Endothelial cell of umbilical vein (primary cell): Measurements from ENCODE around the gene TMEM145. TPM values are rescaled to one million over a fixed set of nuclear protein-coding genes. Genes with fewer than 3 reads are reported as not detected.

Experiments used
- BruUV-seq: library from RNA; stranded (reverse); fragments of 400-500 nt; replicated peaks from 2 replicates; lab custom pipeline; 2021; lab: Mats Ljungman, UMichigan
- CTCF ChIA-PET: fragments of 300-600, 350-600 bp; sonication (Branson Sonifier 250); formaldehyde crosslinking; loops from one replicate; lab custom pipeline; 2021; ENCODE audit warnings: antibody characterized with exemption, inconsistent platforms; lab: Charles Lee
- POLR2A ChIA-PET: fragments of 300-600, 350-600 bp; sonication (Branson Sonifier 250); formaldehyde crosslinking; loops from one replicate; lab custom pipeline; 2021; ENCODE audit warnings: antibody characterized with exemption, inconsistent platforms; lab: Charles Lee
- DNase-seq: peaks from one replicate; pipeline ENCODE4 v3.0.0-alpha.2; 2011; ENCODE audit warnings: low read depth, low spot score
- FAIRE-seq: peaks from 2 replicates; lab custom pipeline; 2011; peaks lifted over from hg19 to GRCh38; lab: Jason Lieb, UNC
- H2AFZ ChIP-seq: 2 replicates; pipeline ENCODE4 v1.6.0; 2012; ENCODE audit warnings: low read depth, low read length, control low read depth, inconsistent platforms
- H3K27ac ChIP-seq: 2 replicates; pipeline ENCODE4 v1.5.1; 2011; ENCODE audit warnings: low read depth, mild to moderate bottlenecking, control low read depth, low read length, moderate library complexity; ENCODE audit not compliant: insufficient read depth
- H3K27me3 ChIP-seq, 2 experiments: 2 replicates each; pipeline versions ENCODE4 v1.6.0 to v1.6.1; 2011; ENCODE audit warnings: low read length in 2 of 2, mixed read lengths in 1 of 2; ENCODE audit not compliant: control insufficient read depth in 2 of 2, insufficient read depth in 2 of 2
- H3K36me3 ChIP-seq, 2 experiments: 2 replicates in 1 of 2; 3 replicates in 1 of 2; pipeline ENCODE4 v1.5.1; 2011; ENCODE audit warnings: low read length in 2 of 2, mild to moderate bottlenecking in 1 of 2, moderate library complexity in 1 of 2; ENCODE audit not compliant: control insufficient read depth in 2 of 2, insufficient read depth in 2 of 2; ENCODE audit errors: extremely low read depth in 1 of 2
- H3K4me1 ChIP-seq: 3 replicates; pipeline ENCODE4 v1.5.1; 2011; ENCODE audit warnings: mild to moderate bottlenecking, low read length; ENCODE audit not compliant: control insufficient read depth, insufficient read depth; ENCODE audit errors: extremely low read depth
- H3K4me2 ChIP-seq: 2 replicates; pipeline ENCODE4 v1.6.1; 2011; ENCODE audit warnings: low read length, control low read depth, mixed read lengths; ENCODE audit not compliant: insufficient read depth
- H3K4me3 ChIP-seq, 3 experiments: fragments of 200-600 bp in 1 of 3; sonication (generic), shearing (Covaris generic) in 1 of 3; replicated peaks in 1 of 3; 2 replicates each; pipeline ENCODE4 v1.5.1; 2011 to 2016; ENCODE audit warnings: control low read depth in 3 of 3, low read length in 3 of 3, mild to moderate bottlenecking in 2 of 3, inconsistent platforms in 1 of 3, low read depth in 1 of 3, moderate library complexity in 1 of 3; ENCODE audit not compliant: insufficient read depth in 1 of 3
- H3K79me2 ChIP-seq: 2 replicates; pipeline ENCODE4 v1.6.0; 2012; ENCODE audit warnings: low read length, inconsistent platforms; ENCODE audit not compliant: control insufficient read depth, insufficient read depth
- H3K9ac ChIP-seq: replicated peaks from 2 replicates; pipeline ENCODE3; 2011; ENCODE audit warnings: low read length, control low read depth; ENCODE audit not compliant: insufficient read depth; ENCODE audit errors: extremely low read depth
- H3K9me1 ChIP-seq: replicated peaks from 3 replicates; pipeline ENCODE4 v1.6.0; 2011; ENCODE audit warnings: mild to moderate bottlenecking, low read length; ENCODE audit not compliant: control insufficient read depth, insufficient read depth; ENCODE audit errors: extremely low read depth
- H3K9me3 ChIP-seq: replicated peaks from 2 replicates; pipeline ENCODE4 v1.5.1; 2012; ENCODE audit warnings: low read length, inconsistent platforms; ENCODE audit not compliant: control insufficient read depth, insufficient read depth
- H4K20me1 ChIP-seq: replicated peaks from 2 replicates; pipeline ENCODE3; 2011; ENCODE audit warnings: mild to moderate bottlenecking, low read length; ENCODE audit not compliant: control insufficient read depth, insufficient read depth; ENCODE audit errors: extremely low read depth
- EZH2 ChIP-seq: IDR thresholded peaks from 2 replicates; pipeline ENCODE4 v1.6.1; 2012; ENCODE audit warnings: borderline replicate concordance, low read depth, mild to moderate bottlenecking, moderate library complexity, low read length, inconsistent platforms; ENCODE audit not compliant: severe bottlenecking
- FOS ChIP-seq: IDR thresholded peaks from 2 replicates; pipeline ENCODE4 v1.6.1; 2011; ENCODE audit warnings: mild to moderate bottlenecking, low read length, moderate library complexity, borderline replicate concordance; ENCODE audit not compliant: insufficient read depth
- GATA2 ChIP-seq: IDR thresholded peaks from 2 replicates; pipeline ENCODE4 v1.7.0; 2011; ENCODE audit warnings: low read depth, mild to moderate bottlenecking, moderate library complexity, mixed read lengths, low read length; ENCODE audit not compliant: insufficient read length, insufficient read depth
- JUN ChIP-seq: IDR thresholded peaks from 2 replicates; pipeline ENCODE4 v1.6.1; 2011; ENCODE audit warnings: borderline replicate concordance, low read depth; ENCODE audit not compliant: insufficient read length, insufficient read depth
- MYC ChIP-seq: IDR thresholded peaks from one replicate; pipeline ENCODE4 v1.6.1; 2011; ENCODE audit warnings: mild to moderate bottlenecking, low read depth, low read length
- POLR2A ChIP-seq: IDR thresholded peaks from 2 replicates; pipeline ENCODE4 v1.6.1; 2012; ENCODE audit warnings: low read depth, mild to moderate bottlenecking, control low read depth, low read length
- POLR2AphosphoS5 ChIP-seq: IDR thresholded peaks from 2 replicates; pipeline ENCODE4 v1.6.1; 2012; ENCODE audit warnings: low read depth, mild to moderate bottlenecking, control low read depth, low read length, moderate library complexity; ENCODE audit not compliant: insufficient read depth
- dilution Hi-C: fragments of 300-500 bp; cut with MboI; formaldehyde crosslinking; loops from one replicate; pipeline ENCODE4 v1.15.0; 2019; ENCODE audit warnings: low sequenced_read_pairs; ENCODE audit not compliant: extremely low pct_ligation_motif_present
- intact Hi-C: fragments of 100-400 bp; cut with micrococcal nuclease; formaldehyde crosslinking; loops from one replicate; pipeline ENCODE4 v1.10.0; 2022
- polyA plus RNA-seq, 4 experiments: library from polyadenylated mRNA; depleted of rRNA in 3 of 4; stranded (reverse) in 3 of 4; unstranded in 1 of 4; fragments of >200 nt; gene quantifications; 2 replicates each; pipeline versions ENCODE4 v1.2.1 to v1.2.3, GENCODE V29; 2011 to 2012; ENCODE audit warnings: missing spikeins in 1 of 4
- total RNA-seq: library from RNA; stranded (reverse); gene quantifications from 2 replicates; pipeline ENCODE4 v1.2.3, GENCODE V29; 2021
- TF ChIP-seq, protein P1 (sequence below), 2 donors: IDR thresholded peaks; 1 replicate in 1 of 2; 2 replicates in 1 of 2; pipeline ENCODE4 v1.5.1; 2011; ENCODE audit warnings: low read length in 2 of 2, mild to moderate bottlenecking in 2 of 2, moderate library complexity in 2 of 2, control low read depth in 1 of 2, inconsistent platforms in 1 of 2, low read depth in 1 of 2; ENCODE audit not compliant: insufficient read depth in 1 of 2; ENCODE audit errors: extremely low read depth in 1 of 2
- TF ChIP-seq, protein P2 (sequence below): IDR thresholded peaks from 2 replicates; pipeline ENCODE4 v1.6.1; 2011; ENCODE audit not compliant: insufficient read depth, insufficient read length

TMEM145 gene
- total and polyA plus RNA-seq, 2 donors (not counting 3 experiments of a cell fraction or from before 2014, with no cell fraction given) = not detected

DNA sequence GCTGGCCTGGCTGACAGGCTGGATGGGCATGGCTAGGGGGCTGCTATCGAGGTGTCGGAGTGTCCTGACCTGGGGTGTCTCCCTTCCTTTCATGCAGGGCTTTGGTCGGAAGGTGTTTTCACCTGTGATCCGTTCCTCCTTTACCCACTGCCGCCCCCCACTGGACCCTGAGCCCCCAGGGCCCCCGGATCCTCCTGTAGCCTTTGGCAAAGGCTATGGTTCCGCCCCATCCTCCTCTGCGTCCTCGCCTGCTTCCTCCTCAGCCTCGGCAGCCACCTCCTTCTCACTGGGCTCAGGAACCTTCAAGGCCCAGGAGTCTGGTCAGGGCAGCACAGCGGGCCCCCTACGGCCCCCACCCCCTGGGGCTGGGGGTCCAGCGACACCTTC lies 23.0 kb upstream of the TMEM145 start:
- intact Hi-C loops = no loop called here
- Histone ChIP-seq H3K4me2 (no peak overlapping the region), H3K4me3 (no peak overlapping the region), H3K9me1 (no peaks in the 10 kb centered on the region), H3K4me1 (peaks cover 12% of the 10 kb centered on the region), H3K36me3 (peaks cover 14 to 73% of the 10 kb centered on the region in 2 experiments), H2AFZ (no peak overlapping the region), H4K20me1 (no peaks in the 10 kb centered on the region), H3K9me3 (no peaks in the 10 kb centered on the region), H3K79me2 (peaks cover 10% of the 10 kb centered on the region), H3K27ac (no peak overlapping the region), H3K27me3 (no peaks in the 10 kb centered on the region), H3K9ac (no peak overlapping the region)
- ChIA-PET CTCF (interaction anchor here (0.7 to 2.3 kb wide), 5 partner anchors 10 to 114 kb away, joined by 3 to 15 read pairs (median 4); no protein-coding TSS in a partner anchor), POLR2A (no interaction called here)
- FAIRE-seq = no peak
- no peak for DNase-seq
- dilution Hi-C loops = no loop called here
- TF ChIP-seq FOS (no peak), MYC (no peak), POLR2A (no peak), JUN (no peak), EZH2 (no peak), POLR2AphosphoS5 (no peak), GATA2 (no peak)
- TF ChIP-seq, protein P1, sequence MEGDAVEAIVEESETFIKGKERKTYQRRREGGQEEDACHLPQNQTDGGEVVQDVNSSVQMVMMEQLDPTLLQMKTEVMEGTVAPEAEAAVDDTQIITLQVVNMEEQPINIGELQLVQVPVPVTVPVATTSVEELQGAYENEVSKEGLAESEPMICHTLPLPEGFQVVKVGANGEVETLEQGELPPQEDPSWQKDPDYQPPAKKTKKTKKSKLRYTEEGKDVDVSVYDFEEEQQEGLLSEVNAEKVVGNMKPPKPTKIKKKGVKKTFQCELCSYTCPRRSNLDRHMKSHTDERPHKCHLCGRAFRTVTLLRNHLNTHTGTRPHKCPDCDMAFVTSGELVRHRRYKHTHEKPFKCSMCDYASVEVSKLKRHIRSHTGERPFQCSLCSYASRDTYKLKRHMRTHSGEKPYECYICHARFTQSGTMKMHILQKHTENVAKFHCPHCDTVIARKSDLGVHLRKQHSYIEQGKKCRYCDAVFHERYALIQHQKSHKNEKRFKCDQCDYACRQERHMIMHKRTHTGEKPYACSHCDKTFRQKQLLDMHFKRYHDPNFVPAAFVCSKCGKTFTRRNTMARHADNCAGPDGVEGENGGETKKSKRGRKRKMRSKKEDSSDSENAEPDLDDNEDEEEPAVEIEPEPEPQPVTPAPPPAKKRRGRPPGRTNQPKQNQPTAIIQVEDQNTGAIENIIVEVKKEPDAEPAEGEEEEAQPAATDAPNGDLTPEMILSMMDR (IDR thresholded peaks at IDR 0.05; ENCODE audit: extremely low read depth in 1 of 2, insufficient read depth in 1 of 2, low read depth in 1 of 2, low read length in 2 of 2) = no peak
- TF ChIP-seq, protein P2, sequence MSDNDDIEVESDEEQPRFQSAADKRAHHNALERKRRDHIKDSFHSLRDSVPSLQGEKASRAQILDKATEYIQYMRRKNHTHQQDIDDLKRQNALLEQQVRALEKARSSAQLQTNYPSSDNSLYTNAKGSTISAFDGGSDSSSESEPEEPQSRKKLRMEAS = no peak
- no TSS peak for BruUV-seq
